Measurements from ENCODE around the gene DGKD.

The DGKD gene

DNA sequence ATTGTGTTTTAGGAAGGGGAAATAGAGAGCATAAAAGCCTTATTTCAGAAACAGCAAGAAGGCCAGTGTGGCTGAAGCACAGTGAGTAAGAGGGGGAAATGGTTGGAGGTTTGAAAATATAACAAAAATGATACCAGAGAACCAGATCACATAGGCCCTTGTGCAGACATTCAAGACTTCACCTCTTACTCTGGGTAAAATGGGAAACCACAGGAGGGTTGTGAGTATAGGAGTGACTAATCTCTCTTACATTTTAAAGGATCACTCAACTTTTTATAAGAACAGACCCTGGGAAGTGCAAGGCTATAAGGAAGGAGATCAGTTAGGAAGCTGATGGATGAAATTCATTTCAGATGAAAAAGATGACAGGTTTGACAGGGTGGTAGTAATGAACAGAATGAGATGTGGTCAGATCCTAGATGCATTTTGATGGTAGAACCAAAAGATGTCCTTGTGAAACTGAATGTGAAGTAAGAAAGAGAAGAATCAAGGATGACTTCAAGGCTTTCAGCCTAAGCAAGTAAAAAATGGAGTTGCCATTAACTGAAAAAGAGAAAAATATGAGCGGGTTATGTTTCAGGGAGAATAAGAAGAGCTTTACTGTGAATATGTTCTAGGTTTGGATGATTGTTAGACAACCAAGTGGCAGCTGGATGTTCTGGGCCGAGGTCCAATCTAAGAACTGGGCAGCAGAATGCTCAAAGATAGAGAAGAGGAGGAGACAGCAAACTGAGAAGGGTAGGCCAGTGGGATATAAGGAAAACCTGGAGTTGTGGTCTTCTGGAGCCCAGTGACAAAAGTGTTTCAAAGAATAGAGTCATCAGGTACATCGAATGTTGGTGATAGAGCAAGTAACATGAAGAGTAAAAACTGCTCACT is 147.1 kb downstream of the DGKD start:
- no peak for DNase-seq (ENCODE audit: low spot score)

DNA sequence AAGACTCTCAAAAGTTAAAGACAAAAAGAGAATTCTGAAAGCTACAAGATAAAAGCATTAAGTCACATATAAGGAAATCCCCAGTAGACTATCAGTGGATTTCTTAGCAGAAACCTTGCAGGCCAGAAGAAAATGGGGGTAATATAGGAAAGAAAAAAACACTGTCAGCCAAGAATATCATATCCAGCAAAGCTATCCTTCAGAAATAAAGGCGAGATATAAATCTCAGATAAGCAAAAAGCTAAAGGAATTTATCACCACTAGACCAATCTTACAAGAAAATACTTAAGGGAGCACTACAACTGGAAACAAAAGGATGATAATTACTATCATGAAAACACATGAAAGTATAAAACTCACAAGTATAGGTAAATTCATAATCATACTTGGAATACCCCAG is 149.2 kb downstream of the DGKD start:
- DNase-seq (ENCODE audit: low spot score), result no peak

DNA sequence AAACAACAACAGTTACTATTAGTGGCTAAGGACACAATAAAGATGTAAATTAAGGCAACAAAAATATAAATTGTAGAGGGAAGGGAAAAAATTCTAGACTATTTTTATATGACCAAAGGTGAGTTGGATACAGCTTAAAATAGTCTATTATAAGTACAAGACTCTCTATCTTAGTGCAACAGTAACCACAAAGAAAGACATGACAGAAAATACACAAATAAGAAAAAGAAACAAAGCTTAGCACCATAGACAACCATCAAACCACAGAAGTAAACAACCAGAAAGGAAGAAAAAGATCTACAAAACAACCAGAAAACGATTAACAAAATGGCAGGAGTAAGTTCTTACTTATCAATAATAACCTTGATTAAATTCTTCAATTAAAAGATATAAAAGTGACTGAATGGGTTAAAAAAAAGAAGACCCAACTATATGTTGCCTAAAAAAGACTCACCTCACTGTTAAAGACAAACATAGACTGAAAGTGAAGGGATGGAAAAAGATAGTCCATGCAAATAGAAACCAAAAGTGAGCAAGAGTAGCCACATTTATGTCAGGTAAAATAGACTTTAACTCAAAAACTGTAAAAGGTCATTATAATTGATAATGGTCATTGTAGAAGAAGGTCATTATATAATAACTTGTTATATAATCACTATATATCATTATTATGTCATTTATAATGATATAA is 149.8 kb downstream of the DGKD start:
- no peak for DNase-seq (ENCODE audit: low spot score)

DNA sequence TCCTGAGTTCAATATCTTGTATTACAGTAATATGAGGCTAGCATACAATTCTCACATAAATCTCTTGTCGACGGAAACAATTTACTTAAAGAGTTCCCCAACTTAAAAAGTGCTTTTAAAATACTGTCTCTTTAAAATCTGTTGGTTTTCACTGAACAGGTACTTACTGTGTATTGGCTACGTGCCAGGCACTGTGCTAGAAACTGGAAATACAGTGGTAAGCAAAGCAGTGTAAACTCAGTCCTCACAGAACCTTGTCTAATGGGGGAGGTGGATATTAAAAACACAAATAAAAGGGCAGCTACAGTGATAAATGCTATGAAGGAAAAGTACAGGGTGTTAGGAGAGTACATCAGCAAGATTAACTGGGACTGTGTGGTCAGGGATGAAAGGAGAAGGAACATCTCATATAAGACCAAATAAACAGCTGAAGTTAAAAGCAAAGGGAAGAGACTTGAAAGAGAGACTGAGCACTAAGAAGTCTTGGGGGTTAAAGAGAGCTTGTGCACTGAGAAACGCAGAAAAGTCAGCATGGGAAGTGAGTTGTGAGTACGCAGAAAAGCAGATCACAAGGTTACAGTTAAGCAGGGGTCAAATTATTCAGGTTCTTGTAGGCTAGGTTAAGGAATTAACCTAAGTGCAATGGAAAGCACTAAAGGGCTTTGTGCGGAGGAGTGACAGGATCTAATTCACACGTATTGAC is 159.8 kb downstream of the DGKD start:
- DNase-seq (ENCODE audit: low spot score), result no peak

DNA sequence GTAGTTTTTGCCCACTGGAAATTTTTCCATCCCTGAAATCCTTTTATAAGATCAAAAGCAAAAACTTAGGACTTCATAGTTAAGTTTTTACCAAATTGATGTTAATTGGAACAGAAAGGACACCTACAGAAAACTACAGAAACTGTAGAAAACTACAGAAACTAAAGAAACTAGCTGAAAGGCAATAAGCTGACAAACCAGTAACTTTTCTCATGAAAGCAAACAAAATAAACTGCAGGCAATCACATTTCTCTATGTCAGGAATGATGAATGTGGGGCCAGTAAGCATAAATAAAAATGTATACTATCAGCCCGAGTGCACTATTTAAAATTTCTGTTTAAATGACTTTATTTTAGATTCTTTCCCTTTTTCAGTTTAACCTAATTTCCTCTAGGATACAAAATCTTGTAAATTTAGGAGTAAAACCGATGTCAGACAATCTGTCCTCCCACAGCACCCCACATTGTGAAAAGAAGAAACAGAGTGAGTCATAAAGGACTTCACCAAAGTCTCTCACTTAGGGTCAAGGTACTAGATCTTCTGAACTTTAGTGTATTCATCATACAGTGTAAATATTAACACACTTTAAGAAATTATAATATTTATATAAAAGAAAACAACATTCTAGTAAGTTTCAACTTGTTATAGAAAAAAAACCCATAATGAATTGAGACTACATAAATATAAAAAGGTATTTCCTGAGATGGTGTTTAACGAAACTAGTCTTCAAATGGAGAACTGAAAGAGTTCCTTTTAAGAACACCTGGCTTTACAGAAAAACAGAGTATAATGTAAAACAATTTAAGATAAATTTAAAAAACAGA is 165.7 kb downstream of the DGKD start:
- no peak for DNase-seq (ENCODE audit: low spot score)
